Stimulated activated CD4-positive, alpha-beta T cell treated with anti-CD3 and anti-CD28 coated beads, Interleukin-1b, Interleukin-23, amount 100 ng/mL, for 4 hours (primary cell): Measurements from ENCODE around the gene EIF4H.
"Not testable (repeated sequence)": the region's sequence is repeated elsewhere in the genome, so short reads cannot be mapped to it uniquely, and the experiment has no call there.

Experiments
- DNase-seq, 2 donors: peaks; one replicate each; pipeline ENCODE4 v3.0.0-alpha.2; 2020; ENCODE audit warnings: low read depth in 2 of 2

Gene EIF4H

GRCh38 chr7:74173866-74174605 lies at the start of gene EIF4H:
TSS of gene EIF4H (plus strand) at chr7:74174356. CDS start at chr7:74174384, 28 bp downstream.
- DNase-seq, result peak; percentile 94 to 97

DNA sequence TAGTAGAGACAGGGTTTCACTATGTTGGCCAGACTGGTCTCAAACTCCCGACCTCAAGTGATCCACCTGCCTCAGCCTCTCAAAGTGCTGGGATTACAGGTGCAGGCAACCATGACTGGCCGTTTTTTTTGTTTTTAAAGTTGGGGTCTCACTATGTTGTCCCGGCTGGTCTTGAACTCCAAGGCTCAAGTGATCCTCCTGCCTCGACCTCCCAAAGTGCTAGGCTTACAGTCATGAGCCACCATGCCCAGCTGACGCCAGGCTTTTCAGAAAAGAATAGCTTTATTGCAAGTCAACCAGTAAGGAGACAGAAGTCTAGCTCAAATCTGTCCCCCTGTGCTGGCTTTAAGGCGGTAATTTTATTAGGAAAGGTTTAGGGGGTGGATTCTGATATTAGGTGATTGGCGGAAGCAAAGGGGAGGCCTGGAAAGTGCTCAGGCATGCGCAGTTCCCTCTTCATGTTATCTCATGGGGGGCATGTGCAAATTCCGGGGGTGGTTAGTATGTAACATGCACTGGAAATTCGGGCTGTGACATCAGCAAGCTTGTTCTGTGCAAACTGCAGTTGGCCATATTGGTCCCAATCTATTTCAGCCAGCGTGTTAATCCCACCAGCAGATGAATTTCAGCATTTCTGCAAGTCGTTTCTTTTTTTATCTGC lies 47.8 kb upstream of the EIF4H start:
- no peak for DNase-seq

DNA sequence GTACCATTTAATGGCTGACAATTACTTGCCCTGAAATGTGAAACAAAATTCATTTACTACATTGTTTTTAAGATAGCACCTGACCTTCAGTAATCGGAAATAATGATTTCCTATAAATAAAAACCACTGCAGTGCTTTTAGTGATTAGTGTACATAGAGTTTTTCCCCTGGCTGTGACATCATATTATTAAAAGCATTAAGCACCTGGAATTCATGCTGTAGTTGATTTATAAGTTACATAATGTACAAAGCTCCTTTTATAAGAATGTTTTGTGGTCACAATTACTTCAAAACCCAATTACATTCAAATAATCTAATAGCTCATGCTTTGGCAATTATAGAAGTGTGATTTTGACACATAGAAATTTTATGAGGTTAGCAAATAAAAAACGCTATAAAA lies 44.3 kb upstream of the EIF4H start:
- no peak for DNase-seq

- DNase-seq, result no peak
These were observed 43.6 kb upstream of the EIF4H start for GRCh38 chr7:74130518-74130917.

- DNase-seq, result peak in 1 of 2 donors; percentile 19
These were observed 40.0 kb upstream of the EIF4H start for GRCh38 chr7:74134117-74134620.

DNA sequence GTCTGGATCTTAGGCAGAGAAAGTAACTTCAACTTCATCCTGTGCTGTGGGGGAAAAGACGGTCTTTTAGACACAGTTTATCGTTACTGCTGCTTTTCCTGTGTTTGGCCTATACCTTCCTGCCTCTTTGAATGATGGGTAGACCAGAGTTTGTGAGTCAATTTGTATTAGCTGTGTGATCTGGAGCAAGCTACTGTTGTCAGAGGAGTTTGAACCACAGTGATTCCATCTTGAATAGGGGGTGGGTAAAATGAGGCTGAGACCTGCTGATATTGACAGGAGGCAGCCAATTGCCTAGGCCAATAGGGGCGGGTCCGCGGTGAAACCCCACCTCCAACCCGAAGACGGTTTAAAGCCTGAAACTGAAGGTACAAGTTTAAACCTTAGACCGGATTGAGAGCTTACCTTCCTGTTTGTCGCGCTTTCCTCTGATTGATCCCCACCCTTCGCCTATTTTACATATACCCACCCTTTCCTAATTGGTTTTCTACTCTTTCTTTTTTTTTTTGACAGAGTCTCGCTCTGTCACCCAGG lies 35.8 kb upstream of the EIF4H start:
- DNase-seq, result no peak

DNA sequence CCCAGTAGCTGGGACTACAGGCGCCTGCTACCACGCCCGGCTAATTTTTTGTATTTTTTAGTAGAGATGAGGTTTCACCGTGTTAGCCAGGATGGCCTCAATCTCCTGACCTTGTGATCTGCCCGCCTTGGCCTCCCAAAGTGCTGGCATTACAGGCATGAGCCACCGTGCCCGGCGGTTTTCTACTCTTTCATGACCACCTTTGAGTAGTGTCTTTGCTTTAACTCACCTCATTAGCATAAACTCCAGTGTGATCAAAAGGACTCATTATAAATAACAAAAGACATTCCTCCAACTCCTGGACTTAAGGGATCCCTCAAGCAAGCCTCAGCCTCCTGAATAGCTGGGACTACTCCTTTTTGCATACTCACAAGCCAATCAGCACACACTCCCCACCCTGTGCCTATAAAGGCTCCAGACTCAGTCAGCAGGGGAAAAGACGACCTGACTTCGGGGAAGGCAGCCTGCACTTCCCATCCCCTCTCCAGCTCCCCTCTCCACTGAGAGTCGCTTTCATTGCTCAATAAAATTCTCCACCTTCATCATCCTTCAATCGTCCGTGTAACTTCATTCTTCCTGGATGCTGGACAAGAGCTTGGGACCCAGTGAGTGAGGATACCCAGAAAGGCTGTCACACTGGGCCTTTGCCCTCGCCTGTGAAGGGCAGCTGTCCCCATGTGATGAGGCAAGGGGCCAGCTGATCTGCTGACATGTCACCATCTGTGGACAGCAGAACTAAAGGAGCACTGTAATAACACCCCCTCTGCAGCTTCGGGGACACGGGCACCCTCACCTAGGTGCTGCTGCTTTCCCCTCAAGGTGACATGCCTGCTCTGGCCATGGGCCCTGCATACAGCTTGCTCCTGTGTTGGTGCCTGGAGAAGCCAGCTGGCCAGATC lies 35.0 kb upstream of the EIF4H start:
- no peak for DNase-seq

GRCh38 chr7:74141705-74142104 lies 32.5 kb upstream of the EIF4H start:
- no peak for DNase-seq

DNA sequence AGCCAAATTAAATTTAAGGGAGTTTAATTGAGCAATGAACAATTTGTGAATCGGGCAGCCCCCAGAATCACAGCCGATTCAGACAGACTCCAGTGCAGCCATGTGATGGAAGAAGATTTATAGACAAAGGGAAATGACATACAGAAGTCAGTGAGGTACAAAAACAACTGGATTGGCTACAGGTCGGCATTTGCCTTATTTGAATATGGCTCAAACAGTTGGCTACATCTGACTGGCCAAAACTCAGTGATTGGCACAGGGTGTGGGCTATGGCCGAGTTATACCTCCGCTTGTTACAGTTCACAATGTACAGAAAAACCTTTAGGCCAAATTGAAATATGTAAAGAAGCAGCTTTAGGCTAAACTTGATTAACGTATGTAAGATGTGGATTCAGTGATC lies 30.8 kb upstream of the EIF4H start:
- no peak for DNase-seq

DNA sequence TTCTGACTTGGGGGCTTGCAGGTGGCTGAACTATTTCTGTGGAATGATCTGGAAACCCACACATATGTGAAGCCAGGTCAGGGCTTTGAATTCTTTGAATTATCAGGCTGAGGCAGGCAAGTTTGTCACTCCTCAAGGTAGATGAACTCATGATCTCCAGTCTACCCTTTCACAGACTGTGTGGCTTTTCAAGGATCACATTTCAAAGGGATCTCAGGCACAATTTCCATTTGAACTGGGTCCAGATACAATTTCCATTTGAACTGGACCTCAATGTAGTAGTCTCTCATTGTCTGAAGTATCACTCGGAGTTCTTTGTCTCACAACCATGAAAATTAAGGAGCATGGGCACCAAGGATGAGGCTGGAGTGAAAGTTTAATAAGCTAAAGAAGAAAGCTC lies 25.7 kb upstream of the EIF4H start:
- DNase-seq, result no peak

DNA sequence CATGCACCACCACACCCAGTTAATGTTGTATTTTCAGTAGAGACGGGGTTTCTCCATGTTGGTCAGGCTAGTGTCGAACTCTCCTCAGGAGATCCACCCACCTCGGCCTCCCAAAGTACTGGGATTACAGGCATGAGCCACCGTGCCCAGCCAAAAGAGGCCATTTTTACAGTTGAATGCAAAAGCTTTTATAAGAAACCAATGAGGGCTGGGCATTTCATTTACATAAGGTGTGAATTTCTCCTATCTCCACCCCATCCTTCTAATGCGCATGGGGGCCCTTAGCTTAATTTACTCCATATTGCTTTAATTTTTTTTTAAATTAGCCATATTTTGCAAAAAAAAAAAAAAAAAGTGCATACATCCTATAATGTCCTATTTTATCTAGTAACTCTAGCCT lies 25.1 kb upstream of the EIF4H start:
- no peak for DNase-seq

GRCh38 chr7:74149603-74150002 lies 24.6 kb upstream of the EIF4H start:
- DNase-seq, result no peak

DNA sequence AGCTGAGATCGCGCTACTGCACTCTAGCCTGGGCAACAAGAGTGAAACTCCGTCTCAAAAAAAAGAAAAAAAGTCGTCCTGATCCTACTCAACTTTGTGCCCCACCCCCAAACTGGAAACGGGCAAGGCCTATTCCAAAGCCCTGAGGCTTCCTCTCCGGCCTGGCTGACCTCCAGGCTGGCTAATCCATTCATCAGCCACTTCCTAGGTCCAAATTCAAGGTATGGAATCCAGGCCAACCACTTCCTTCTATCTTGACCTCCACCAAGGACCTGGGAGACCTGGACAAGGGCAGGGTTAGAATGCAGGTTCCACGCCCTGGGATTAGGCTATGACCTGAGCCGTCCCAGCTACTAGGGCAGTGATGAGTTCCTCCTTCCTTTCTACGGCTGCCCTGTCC lies 20.4 kb upstream of the EIF4H start:
- no peak for DNase-seq

GRCh38 chr7:74155810-74156395 lies 18.3 kb upstream of the EIF4H start:
- DNase-seq, result no peak

- no peak for DNase-seq
These were observed 16.6 kb upstream of the EIF4H start for GRCh38 chr7:74157605-74158004.

GRCh38 chr7:74164985-74165456 lies 9.1 kb upstream of the EIF4H start:
- DNase-seq, result no peak

GRCh38 chr7:74165867-74166593 lies 8.1 kb upstream of the EIF4H start:
- DNase-seq, result no peak

DNA sequence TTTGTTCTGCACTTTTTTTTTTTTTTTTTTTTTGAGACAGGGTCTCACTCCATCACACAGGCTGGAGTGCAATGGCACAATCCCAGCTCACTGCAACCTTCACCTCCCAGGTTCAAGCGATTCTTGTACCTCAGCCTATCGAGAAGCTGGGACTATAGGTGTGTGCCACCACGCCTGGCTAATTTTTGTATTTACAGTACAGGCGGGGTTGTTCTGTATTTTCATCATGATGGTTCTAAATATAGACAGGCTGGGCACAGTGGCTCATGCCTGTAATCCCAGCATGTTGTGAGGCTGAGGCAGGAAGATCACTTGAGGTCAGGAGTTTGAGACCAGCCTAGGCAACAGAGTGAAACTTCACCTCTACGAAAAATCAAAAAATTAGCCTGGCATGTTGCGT lies 6.8 kb upstream of the EIF4H start:
- DNase-seq, result not testable (repeated sequence)

DNA sequence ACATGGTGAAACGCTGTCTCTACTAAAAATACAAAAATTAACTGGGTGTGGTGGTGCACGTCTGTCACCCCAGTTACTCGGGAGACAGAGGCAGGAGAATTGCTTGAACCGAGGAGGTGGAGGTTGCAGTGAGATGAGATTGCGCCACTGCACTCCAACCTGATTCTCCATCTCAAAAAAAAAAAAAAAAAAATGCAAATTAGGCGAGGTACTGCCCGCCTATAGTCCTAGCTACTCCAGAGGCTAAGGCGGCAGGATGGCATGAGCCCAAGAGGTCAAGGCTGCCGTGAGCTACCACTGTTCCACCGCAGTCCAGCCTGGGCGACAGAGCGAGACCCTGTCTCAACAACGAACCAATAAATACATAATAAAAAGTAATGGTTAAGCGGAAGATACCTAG lies 1.1 kb upstream of the EIF4H start:
- DNase-seq, result no peak

DNA sequence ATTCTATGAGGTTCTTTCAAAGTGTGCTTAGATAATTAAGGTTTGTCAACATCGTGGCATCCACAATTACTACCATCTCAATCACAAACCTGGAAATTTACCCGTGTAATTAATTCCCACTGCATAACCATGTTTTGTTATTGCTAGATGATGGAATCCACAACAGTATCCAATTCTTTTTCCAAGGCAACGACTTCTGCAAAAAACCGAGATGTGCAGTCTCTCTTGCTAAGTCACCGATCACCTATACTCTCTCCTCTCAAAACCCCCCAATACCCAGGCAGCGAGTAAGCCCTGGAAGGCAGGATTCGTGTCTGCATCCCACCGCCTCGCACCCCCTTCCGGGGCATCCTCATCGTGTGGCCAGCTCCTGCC lies 678 bp upstream of the EIF4H start:
- DNase-seq, result no peak

- DNase-seq, result peak; percentile 11 to 37
These were observed 488 bp downstream of the EIF4H start for GRCh38 chr7:74174606-74175082.
